Suprapubic skin (tissue), 4 donors: ENCODE results near the gene RASGRP3. TPM values are rescaled to one million over a fixed set of nuclear protein-coding genes. Genes with fewer than 3 reads are reported as not detected.

ENCODE experiments used
- DNase-seq, 2 donors: peaks; one replicate each; pipeline ENCODE4 v3.0.0-alpha.2; 2019; ENCODE audit warnings: low spot score in 2 of 2
- H3K27ac ChIP-seq: fragments of 200-600 bp; sonication (generic); one replicate; pipeline ENCODE4 v1.5.1; 2019
- H3K27me3 ChIP-seq: fragments of 200-600 bp; sonication (generic); one replicate; pipeline ENCODE4 v1.5.1; 2019
- H3K36me3 ChIP-seq: fragments of 200-600 bp; sonication (generic); one replicate; pipeline ENCODE4 v1.5.1; 2019
- H3K4me1 ChIP-seq: fragments of 200-600 bp; sonication (generic); one replicate; pipeline ENCODE4 v1.5.1; 2019
- H3K4me3 ChIP-seq: fragments of 200-600 bp; sonication (generic); one replicate; pipeline ENCODE4 v1.5.1; 2019; ENCODE audit warnings: mild to moderate bottlenecking
- H3K9me3 ChIP-seq: fragments of 200-600 bp; sonication (generic); one replicate; pipeline ENCODE4 v1.5.1; 2019
- CTCF ChIP-seq, 2 donors: fragments of 200-600 bp in 1 of 2; fragments of 450-650 bp in 1 of 2; sonication (generic) in 1 of 2; IDR thresholded peaks; one replicate each; pipeline ENCODE4 v1.5.1; 2016 to 2019; ENCODE audit warnings: antibody characterized with exemption in 2 of 2, mild to moderate bottlenecking in 1 of 2, moderate library complexity in 1 of 2
- EP300 ChIP-seq: sonication (generic); formaldehyde crosslinking; IDR thresholded peaks from one replicate; pipeline ENCODE4 v1.6.1; 2017; ENCODE audit warnings: antibody characterized with exemption
- POLR2A ChIP-seq, 2 donors: fragments of 450-650 bp; IDR thresholded peaks; one replicate each; pipeline ENCODE4 v1.6.1; 2017; ENCODE audit warnings: antibody characterized with exemption in 2 of 2, mild to moderate bottlenecking in 2 of 2, moderate library complexity in 2 of 2
- POLR2AphosphoS5 ChIP-seq, 3 donors: sonication (generic); formaldehyde crosslinking; IDR thresholded peaks; one replicate each; pipeline ENCODE4 v1.6.1; 2017; ENCODE audit warnings: antibody characterized with exemption in 3 of 3
- WGBS: methylation state at CpG from one replicate; pipeline ENCODE4 v1.1.5; 2018; 5-methylcytosine and 5-hydroxymethylcytosine counted together
- total RNA-seq, 4 donors: library from RNA; depleted of rRNA; stranded (reverse); fragments of >200 nt; gene quantifications; one replicate each; pipeline ENCODE4 v1.1.0, GENCODE V29; 2016

Gene RASGRP3
- total RNA-seq, 4 donors from 2014 or later = 4.1 to 11.1 (median 6.4) TPM

GRCh38 chr2:33577084-33577483 lies 100.6 kb downstream of the RASGRP3 start:
- TF ChIP-seq CTCF (IDR thresholded peaks at IDR 0.05) (no peak), POLR2AphosphoS5 (IDR thresholded peaks at IDR 0.05) (no peak), POLR2A (IDR thresholded peaks at IDR 0.05) (no peak), EP300 (no peak)
- Histone ChIP-seq H3K4me3 (no peak overlapping the region), H3K36me3 (no peaks in the 10 kb centered on the region), H3K27ac (no peak overlapping the region), H3K9me3 (no peaks in the 10 kb centered on the region), H3K4me1 (no peaks in the 10 kb centered on the region), H3K27me3 (no peaks in the 10 kb centered on the region)
- 88% methylated on average over 8 of the region's 8 CpGs for WGBS
- no peak for DNase-seq

DNA sequence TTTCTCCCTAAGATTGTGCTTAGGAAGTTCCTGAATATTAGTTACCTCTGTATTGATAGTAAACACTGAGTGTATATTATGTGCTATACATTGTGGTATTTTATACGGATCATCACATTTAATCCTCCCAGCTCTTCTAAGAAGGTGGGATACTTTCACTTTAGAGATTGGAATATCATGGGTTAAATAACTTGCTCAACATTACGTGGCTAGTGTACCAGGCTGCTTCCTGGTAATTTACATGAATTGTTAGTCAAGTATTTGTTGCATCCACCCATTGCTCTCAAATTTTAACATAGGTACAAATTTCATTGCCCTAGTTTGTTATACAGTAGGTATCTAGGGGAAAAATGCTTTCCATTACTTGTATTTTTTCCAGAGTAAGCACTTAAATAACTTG lies 101.2 kb downstream of the RASGRP3 start:
- Histone ChIP-seq H3K27ac (no peak overlapping the region), H3K4me1 (no peaks in the 10 kb centered on the region), H3K36me3 (no peaks in the 10 kb centered on the region), H3K4me3 (no peak overlapping the region), H3K27me3 (no peaks in the 10 kb centered on the region), H3K9me3 (no peaks in the 10 kb centered on the region)
- TF ChIP-seq POLR2AphosphoS5 (IDR thresholded peaks at IDR 0.05) (no peak), CTCF (IDR thresholded peaks at IDR 0.05) (no peak), EP300 (no peak), POLR2A (IDR thresholded peaks at IDR 0.05) (no peak)
- DNase-seq = no peak
- 40% methylated on average over 2 of the region's 2 CpGs for WGBS

DNA sequence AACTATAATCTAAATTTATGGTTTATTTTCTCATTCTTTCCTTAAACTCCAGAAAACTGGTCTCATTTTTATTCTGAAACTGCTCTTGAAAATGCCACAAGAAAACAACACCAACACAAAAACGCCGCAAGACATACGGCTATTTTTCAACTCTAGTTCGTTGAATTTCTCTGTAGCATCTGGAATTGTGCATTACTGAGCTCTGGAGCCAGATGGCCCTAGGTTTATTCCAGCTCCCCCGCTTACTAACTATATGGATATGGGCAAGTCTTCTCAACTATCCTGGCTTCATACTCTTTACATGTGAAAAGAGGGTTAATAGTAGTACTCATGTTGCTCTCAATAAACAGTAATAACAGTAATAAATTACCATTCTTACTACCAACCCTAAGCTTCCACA lies 102.8 kb downstream of the RASGRP3 start:
- Histone ChIP-seq H3K36me3 (peaks cover 7% of the 10 kb centered on the region), H3K4me3 (no peak overlapping the region), H3K4me1 (no peaks in the 10 kb centered on the region), H3K27me3 (no peaks in the 10 kb centered on the region), H3K9me3 (no peaks in the 10 kb centered on the region), H3K27ac (no peak overlapping the region)
- TF ChIP-seq POLR2A (IDR thresholded peaks at IDR 0.05) (no peak), EP300 (no peak), POLR2AphosphoS5 (IDR thresholded peaks at IDR 0.05) (no peak), CTCF (IDR thresholded peaks at IDR 0.05) (no peak)
- no peak for DNase-seq
- 79% methylated on average over 5 of the region's 5 CpGs for WGBS

GRCh38 chr2:33581872-33582271 lies 105.4 kb downstream of the RASGRP3 start:
- WGBS = 85% methylated on average over 5 of the region's 5 CpGs
- Histone ChIP-seq H3K27me3 (no peaks in the 10 kb centered on the region), H3K4me3 (no peak overlapping the region), H3K4me1 (no peaks in the 10 kb centered on the region), H3K9me3 (no peaks in the 10 kb centered on the region), H3K36me3 (peaks cover 34% of the 10 kb centered on the region), H3K27ac (no peak overlapping the region)
- no peak for TF ChIP-seq POLR2AphosphoS5 (IDR thresholded peaks at IDR 0.05)
- no peak for TF ChIP-seq POLR2A (IDR thresholded peaks at IDR 0.05)
- TF ChIP-seq CTCF (IDR thresholded peaks at IDR 0.05) = no peak
- no peak for TF ChIP-seq EP300
- DNase-seq = no peak

GRCh38 chr2:33583194-33583938 lies 106.9 kb downstream of the RASGRP3 start:
- Histone ChIP-seq H3K27me3 (no peaks in the 10 kb centered on the region), H3K9me3 (no peaks in the 10 kb centered on the region), H3K4me1 (no peaks in the 10 kb centered on the region), H3K4me3 (no peak overlapping the region), H3K27ac (no peak overlapping the region), H3K36me3 (peaks cover 47% of the 10 kb centered on the region)
- no peak for DNase-seq
- WGBS = 21% methylated on average over 2 of the region's 2 CpGs
- no peak for TF ChIP-seq POLR2A (IDR thresholded peaks at IDR 0.05)
- no peak for TF ChIP-seq EP300
- peak; percentile 65 to 82 for TF ChIP-seq CTCF (IDR thresholded peaks at IDR 0.05)
- TF ChIP-seq POLR2AphosphoS5 (IDR thresholded peaks at IDR 0.05) = no peak
